ENCODE data around the gene PCDH15.
A peak's percentile ranks its signal among the peaks of the same experiment; 100 is the strongest.
"Not testable (repeated sequence)": the region's sequence is repeated elsewhere in the genome, so short reads cannot be mapped to it uniquely, and the experiment has no call there.

PCDH15 gene

GRCh38 chr10:53980210-53980609 is 820.8 kb downstream of the PCDH15 start:
- no peak for DNase-seq (ENCODE audit: low spot score)

GRCh38 chr10:53978301-53978700 is 822.7 kb downstream of the PCDH15 start:
- DNase-seq (ENCODE audit: low spot score) = no peak

GRCh38 chr10:53977267-53977666 is 823.8 kb downstream of the PCDH15 start:
- no peak for DNase-seq (ENCODE audit: low spot score)

- DNase-seq (ENCODE audit: low spot score) = no peak
Observed at GRCh38 chr10:53957401-53957800, 843.6 kb downstream of the PCDH15 start.

- no peak for DNase-seq (ENCODE audit: low spot score)
Observed at GRCh38 chr10:53955091-53955490, 845.9 kb downstream of the PCDH15 start.

GRCh38 chr10:53952698-53953630 is 848.1 kb downstream of the PCDH15 start:
- DNase-seq (ENCODE audit: low spot score) = no peak

GRCh38 chr10:53939654-53940053 is 861.4 kb downstream of the PCDH15 start:
- no peak for DNase-seq (ENCODE audit: low spot score)

GRCh38 chr10:53930648-53931047 is 870.4 kb downstream of the PCDH15 start:
- no peak for DNase-seq (ENCODE audit: low spot score)

- DNase-seq (ENCODE audit: low spot score) = not testable (repeated sequence)
Observed at GRCh38 chr10:53924051-53924700, 876.9 kb downstream of the PCDH15 start.

GRCh38 chr10:53918755-53919154 is 882.3 kb downstream of the PCDH15 start:
- DNase-seq (ENCODE audit: low spot score) = peak; percentile 21

- no peak for DNase-seq (ENCODE audit: low spot score)
Observed at GRCh38 chr10:53909791-53910190, 891.2 kb downstream of the PCDH15 start.

- no peak for DNase-seq (ENCODE audit: low spot score)
Observed at GRCh38 chr10:53904506-53905241, 896.4 kb downstream of the PCDH15 start.

- no peak for DNase-seq (ENCODE audit: low spot score)
Observed at GRCh38 chr10:53903756-53904155, 897.3 kb downstream of the PCDH15 start.

GRCh38 chr10:53899463-53900160 is 901.4 kb downstream of the PCDH15 start:
- DNase-seq (ENCODE audit: low spot score) = no peak

- DNase-seq (ENCODE audit: low spot score) = no peak
Observed at GRCh38 chr10:53898532-53898931, 902.5 kb downstream of the PCDH15 start.

- DNase-seq (ENCODE audit: low spot score) = no peak
Observed at GRCh38 chr10:53894145-53894544, 906.9 kb downstream of the PCDH15 start.

GRCh38 chr10:53893061-53893460 is 908.0 kb downstream of the PCDH15 start:
- DNase-seq (ENCODE audit: low spot score) = no peak

- no peak for DNase-seq (ENCODE audit: low spot score)
Observed at GRCh38 chr10:53886325-53887300, 914.4 kb downstream of the PCDH15 start.

GRCh38 chr10:53864846-53865245 is 936.2 kb downstream of the PCDH15 start:
- DNase-seq (ENCODE audit: low spot score) = no peak

- no peak for DNase-seq (ENCODE audit: low spot score)
Observed at GRCh38 chr10:53852450-53853175, 948.4 kb downstream of the PCDH15 start.
